Activated CD4-positive, CD25-positive, alpha-beta regulatory T cell (primary cell): ENCODE measurements around the gene EIF4ENIF1.
A peak's percentile ranks its signal among the peaks of the same experiment; 100 is the strongest.
"Not testable (repeated sequence)": the region's sequence is repeated elsewhere in the genome, so short reads cannot be mapped to it uniquely, and the experiment has no call there.

Source experiments
- DNase-seq, 4 experiments: peaks; one replicate each; lab custom pipeline; 2025; lab: John Stamatoyannopoulos, UW

Gene EIF4ENIF1

GRCh38 chr22:31495343-31495742 is 5.7 kb upstream of the EIF4ENIF1 start:
- DNase-seq, result no peak

- DNase-seq, result not testable (repeated sequence)
Observed at GRCh38 chr22:31493355-31493754, 3.7 kb upstream of the EIF4ENIF1 start.

- DNase-seq, result no peak
Observed at GRCh38 chr22:31492151-31492550, 2.5 kb upstream of the EIF4ENIF1 start.

GRCh38 chr22:31491218-31491962 is 1.7 kb upstream of the EIF4ENIF1 start:
- DNase-seq, result no peak

- DNase-seq, result peak in 1 of 4 experiments; percentile 28
Observed at GRCh38 chr22:31490496-31490925, 869 bp upstream of the EIF4ENIF1 start.

GRCh38 chr22:31488988-31489617 is 539 bp downstream of the EIF4ENIF1 start:
- DNase-seq, result peak in 2 of 4 experiments; percentile 20 to 26

- no peak for DNase-seq
Observed at GRCh38 chr22:31488346-31488883, 1.2 kb downstream of the EIF4ENIF1 start.

- DNase-seq, result no peak
Observed at GRCh38 chr22:31486951-31487350, 2.7 kb downstream of the EIF4ENIF1 start.

GRCh38 chr22:31486369-31486768 is 3.3 kb downstream of the EIF4ENIF1 start:
- not testable (repeated sequence) for DNase-seq

GRCh38 chr22:31482470-31482869 is 7.2 kb downstream of the EIF4ENIF1 start:
- not testable (repeated sequence) for DNase-seq

- DNase-seq, result no peak
Observed at GRCh38 chr22:31481129-31481528, 8.5 kb downstream of the EIF4ENIF1 start.

- DNase-seq, result no peak
Observed at GRCh38 chr22:31477329-31477728, 12.3 kb downstream of the EIF4ENIF1 start.

- DNase-seq, result no peak
Observed at GRCh38 chr22:31475800-31476199, 13.8 kb downstream of the EIF4ENIF1 start.

- no peak for DNase-seq
Observed at GRCh38 chr22:31474743-31475142, 14.9 kb downstream of the EIF4ENIF1 start.

- no peak for DNase-seq
Observed at GRCh38 chr22:31465307-31465706, 24.3 kb downstream of the EIF4ENIF1 start.

- DNase-seq, result no peak
Observed at GRCh38 chr22:31461699-31462098, 27.9 kb downstream of the EIF4ENIF1 start.

- no peak for DNase-seq
Observed at GRCh38 chr22:31451709-31452571, 37.7 kb downstream of the EIF4ENIF1 start.

GRCh38 chr22:31449506-31449905 is 40.1 kb downstream of the EIF4ENIF1 start:
- DNase-seq, result no peak

GRCh38 chr22:31448382-31448781 is 41.3 kb downstream of the EIF4ENIF1 start:
- DNase-seq, result no peak

GRCh38 chr22:31447337-31447736 is 42.3 kb downstream of the EIF4ENIF1 start:
- DNase-seq, result no peak

- no peak for DNase-seq
Observed at GRCh38 chr22:31446767-31447166, 42.9 kb downstream of the EIF4ENIF1 start.

- no peak for DNase-seq
Observed at GRCh38 chr22:31446208-31446607, 43.4 kb downstream of the EIF4ENIF1 start.
